HG03457 (cell line): ENCODE data around the gene AKR1E2.
"Not testable (repeated sequence)": the region's sequence is repeated elsewhere in the genome, so short reads cannot be mapped to it uniquely, and the experiment has no call there.

Source experiments
- ATAC-seq: cut with Tn5 transposase; IDR thresholded peaks from one replicate; pipeline ENCODE4 v1.9.1; 2021; ENCODE audit warnings: moderate number of reproducible peaks; ENCODE audit not compliant: unreplicated experiment

Gene AKR1E2

GRCh38 chr10:4813023-4813422 is 13.0 kb upstream of the AKR1E2 start:
- ATAC-seq, result no peak

- no peak for ATAC-seq
Measured at GRCh38 chr10:4813496-4813895, 12.5 kb upstream of the AKR1E2 start.

- not testable (repeated sequence) for ATAC-seq
Measured at GRCh38 chr10:4815646-4816180, 10.3 kb upstream of the AKR1E2 start.

- ATAC-seq, result no peak
Measured at GRCh38 chr10:4816966-4817365, 9.0 kb upstream of the AKR1E2 start.

GRCh38 chr10:4819067-4819466 is 6.9 kb upstream of the AKR1E2 start:
- ATAC-seq, result no peak

- no peak for ATAC-seq
Measured at GRCh38 chr10:4819707-4820106, 6.3 kb upstream of the AKR1E2 start.

- no peak for ATAC-seq
Measured at GRCh38 chr10:4820804-4821401, 5.1 kb upstream of the AKR1E2 start.

- no peak for ATAC-seq
Measured at GRCh38 chr10:4822208-4822607, 3.8 kb upstream of the AKR1E2 start.

GRCh38 chr10:4824791-4825310 is 1.2 kb upstream of the AKR1E2 start:
- ATAC-seq, result no peak

GRCh38 chr10:4825456-4825867 is 545 bp upstream of the AKR1E2 start:
- ATAC-seq, result no peak

- no peak for ATAC-seq
Measured at GRCh38 chr10:4826792-4827324, 851 bp downstream of the AKR1E2 start.

GRCh38 chr10:4828005-4828404 is 2.0 kb downstream of the AKR1E2 start:
- ATAC-seq, result no peak

GRCh38 chr10:4830551-4830950 is 4.5 kb downstream of the AKR1E2 start:
- no peak for ATAC-seq

GRCh38 chr10:4831091-4831490 is 5.1 kb downstream of the AKR1E2 start:
- ATAC-seq, result no peak

GRCh38 chr10:4833286-4833685 is 7.3 kb downstream of the AKR1E2 start:
- no peak for ATAC-seq

GRCh38 chr10:4834898-4835405 is 8.9 kb downstream of the AKR1E2 start:
- ATAC-seq, result no peak

- ATAC-seq, result no peak
Measured at GRCh38 chr10:4835494-4835918, 9.5 kb downstream of the AKR1E2 start.

- ATAC-seq, result no peak
Measured at GRCh38 chr10:4836416-4836969, 10.5 kb downstream of the AKR1E2 start.

- no peak for ATAC-seq
Measured at GRCh38 chr10:4837551-4837950, 11.5 kb downstream of the AKR1E2 start.

GRCh38 chr10:4838743-4839142 is 12.7 kb downstream of the AKR1E2 start:
- no peak for ATAC-seq

- no peak for ATAC-seq
Measured at GRCh38 chr10:4839353-4839752, 13.3 kb downstream of the AKR1E2 start.

GRCh38 chr10:4840151-4840550 is 14.1 kb downstream of the AKR1E2 start:
- ATAC-seq, result no peak
